Measurements from ENCODE around the gene PIK3CD. TPM values are rescaled to one million over a fixed set of nuclear protein-coding genes. Genes with fewer than 3 reads are reported as not detected.
A peak's percentile ranks its signal among the peaks of the same experiment; 100 is the strongest.

The PIK3CD gene
- total RNA-seq, 4 donors from 2014 or later, result 16.5 to 23.0 (median 18.2) TPM

DNA sequence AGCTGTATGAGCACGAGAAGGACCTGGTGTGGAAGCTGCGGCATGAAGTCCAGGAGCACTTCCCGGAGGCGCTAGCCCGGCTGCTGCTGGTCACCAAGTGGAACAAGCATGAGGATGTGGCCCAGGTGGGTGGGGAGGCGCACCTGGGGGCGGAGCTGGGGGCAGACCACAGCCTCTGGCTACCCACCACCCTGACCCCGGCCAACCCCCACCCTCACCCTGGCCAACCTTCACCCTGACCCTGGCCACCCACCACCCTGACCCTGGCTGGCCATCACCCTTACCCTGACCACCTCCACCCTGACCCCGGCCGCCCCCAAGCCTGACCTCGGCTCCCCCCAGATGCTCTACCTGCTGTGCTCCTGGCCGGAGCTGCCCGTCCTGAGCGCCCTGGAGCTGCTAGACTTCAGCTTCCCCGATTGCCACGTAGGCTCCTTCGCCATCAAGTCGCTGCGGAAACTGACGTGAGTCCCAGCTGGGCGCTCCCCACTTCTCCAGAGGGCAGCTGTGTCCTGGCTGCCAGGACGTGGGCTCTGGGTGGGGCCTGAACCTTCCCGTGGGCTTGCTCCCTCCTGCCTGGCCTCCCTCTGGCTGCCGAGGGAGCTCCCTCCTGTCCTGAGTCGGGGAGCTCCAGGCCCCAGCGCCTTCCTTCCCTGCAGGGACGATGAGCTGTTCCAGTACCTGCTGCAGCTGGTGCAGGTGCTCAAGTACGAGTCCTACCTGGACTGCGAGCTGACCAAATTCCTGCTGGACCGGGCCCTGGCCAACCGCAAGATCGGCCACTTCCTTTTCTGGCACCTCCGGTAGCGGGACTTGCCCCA is 69.5 kb downstream of the PIK3CD start:
- TF ChIP-seq, protein P1, sequence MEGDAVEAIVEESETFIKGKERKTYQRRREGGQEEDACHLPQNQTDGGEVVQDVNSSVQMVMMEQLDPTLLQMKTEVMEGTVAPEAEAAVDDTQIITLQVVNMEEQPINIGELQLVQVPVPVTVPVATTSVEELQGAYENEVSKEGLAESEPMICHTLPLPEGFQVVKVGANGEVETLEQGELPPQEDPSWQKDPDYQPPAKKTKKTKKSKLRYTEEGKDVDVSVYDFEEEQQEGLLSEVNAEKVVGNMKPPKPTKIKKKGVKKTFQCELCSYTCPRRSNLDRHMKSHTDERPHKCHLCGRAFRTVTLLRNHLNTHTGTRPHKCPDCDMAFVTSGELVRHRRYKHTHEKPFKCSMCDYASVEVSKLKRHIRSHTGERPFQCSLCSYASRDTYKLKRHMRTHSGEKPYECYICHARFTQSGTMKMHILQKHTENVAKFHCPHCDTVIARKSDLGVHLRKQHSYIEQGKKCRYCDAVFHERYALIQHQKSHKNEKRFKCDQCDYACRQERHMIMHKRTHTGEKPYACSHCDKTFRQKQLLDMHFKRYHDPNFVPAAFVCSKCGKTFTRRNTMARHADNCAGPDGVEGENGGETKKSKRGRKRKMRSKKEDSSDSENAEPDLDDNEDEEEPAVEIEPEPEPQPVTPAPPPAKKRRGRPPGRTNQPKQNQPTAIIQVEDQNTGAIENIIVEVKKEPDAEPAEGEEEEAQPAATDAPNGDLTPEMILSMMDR (IDR thresholded peaks at IDR 0.05), result no peak
- ATAC-seq (ENCODE audit: low FRiP score) (no peak), DNase-seq (ENCODE audit: low spot score) (no peak)

DNA sequence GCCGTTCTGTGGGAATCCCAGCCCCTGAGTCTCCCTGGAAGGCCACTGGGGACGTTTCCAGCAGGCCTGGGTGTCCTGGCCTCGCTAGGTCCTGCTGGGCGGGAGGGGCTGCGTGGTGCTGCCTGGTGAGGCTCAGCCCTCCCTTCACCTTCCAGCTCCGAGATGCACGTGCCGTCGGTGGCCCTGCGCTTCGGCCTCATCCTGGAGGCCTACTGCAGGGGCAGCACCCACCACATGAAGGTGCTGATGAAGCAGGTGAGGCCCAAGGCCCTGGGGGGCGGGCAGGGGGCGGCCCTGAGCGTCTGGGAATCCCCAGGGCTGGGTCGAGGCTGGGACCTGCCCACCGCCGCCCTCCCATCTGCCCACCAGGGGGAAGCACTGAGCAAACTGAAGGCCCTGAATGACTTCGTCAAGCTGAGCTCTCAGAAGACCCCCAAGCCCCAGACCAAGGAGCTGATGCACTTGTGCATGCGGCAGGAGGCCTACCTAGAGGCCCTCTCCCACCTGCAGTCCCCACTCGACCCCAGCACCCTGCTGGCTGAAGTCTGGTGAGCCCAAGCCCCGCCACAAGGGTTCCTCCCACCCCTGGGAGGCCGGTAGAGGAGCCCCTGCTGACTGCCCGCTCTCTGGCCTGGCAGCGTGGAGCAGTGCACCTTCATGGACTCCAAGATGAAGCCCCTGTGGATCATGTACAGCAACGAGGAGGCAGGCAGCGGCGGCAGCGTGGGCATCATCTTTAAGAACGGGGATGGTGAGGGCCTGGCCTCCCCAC is 70.3 kb downstream of the PIK3CD start:
- ATAC-seq (ENCODE audit: low FRiP score), result no peak
- no peak for DNase-seq (ENCODE audit: low spot score)
- TF ChIP-seq, protein P1 (IDR thresholded peaks at IDR 0.05), result no peak

DNA sequence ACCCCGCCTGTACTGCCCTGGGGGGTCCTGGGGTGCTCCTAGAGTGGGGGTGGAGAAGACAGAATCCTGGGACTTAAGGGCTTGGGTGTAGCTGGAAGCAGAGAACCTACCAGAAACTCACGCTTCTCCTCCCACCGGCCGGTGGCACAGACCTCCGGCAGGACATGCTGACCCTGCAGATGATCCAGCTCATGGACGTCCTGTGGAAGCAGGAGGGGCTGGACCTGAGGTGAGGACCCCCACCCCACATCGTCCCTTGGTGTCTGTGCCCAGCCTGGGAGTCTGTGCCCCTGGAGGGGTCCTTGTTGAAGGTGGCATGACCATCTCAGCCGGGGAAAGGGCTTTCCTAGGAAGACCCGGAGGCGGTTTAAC is 70.8 kb downstream of the PIK3CD start:
- ATAC-seq (ENCODE audit: low FRiP score) (no peak), DNase-seq (ENCODE audit: low spot score) (no peak)
- TF ChIP-seq, protein P1 (IDR thresholded peaks at IDR 0.05), result no peak

DNA sequence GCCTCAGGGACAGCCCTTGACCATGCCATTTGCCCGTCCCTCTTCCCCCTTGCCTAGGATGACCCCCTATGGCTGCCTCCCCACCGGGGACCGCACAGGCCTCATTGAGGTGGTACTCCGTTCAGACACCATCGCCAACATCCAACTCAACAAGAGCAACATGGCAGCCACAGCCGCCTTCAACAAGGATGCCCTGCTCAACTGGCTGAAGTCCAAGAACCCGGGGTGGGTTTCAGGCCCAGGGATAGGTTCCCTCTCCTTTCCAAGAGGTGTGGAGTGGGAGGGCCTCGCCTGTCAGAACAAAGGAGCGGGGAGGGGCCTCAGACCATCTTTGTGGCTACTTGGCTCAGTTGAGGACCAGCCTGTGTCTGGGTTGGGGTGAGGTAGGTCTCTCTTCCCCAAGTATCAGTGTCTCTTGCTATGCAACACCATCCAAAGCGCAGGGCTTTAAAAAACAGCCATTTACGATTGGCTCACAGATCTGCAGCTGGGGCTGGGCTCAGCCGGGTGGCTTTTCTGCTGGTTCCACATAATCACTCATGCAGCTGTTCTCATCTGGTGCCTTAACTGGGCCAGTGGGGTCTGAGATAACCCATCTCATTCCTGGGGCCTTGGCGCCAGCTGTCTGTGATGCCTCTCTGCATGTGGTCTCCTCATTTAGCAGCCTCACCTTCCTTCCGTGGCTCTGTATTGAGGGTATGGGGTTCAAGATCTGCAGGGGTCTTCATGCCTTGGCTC is 71.7 kb downstream of the PIK3CD start:
- ATAC-seq (ENCODE audit: low FRiP score), result no peak
- TF ChIP-seq, protein P1 (IDR thresholded peaks at IDR 0.05), result no peak

DNA sequence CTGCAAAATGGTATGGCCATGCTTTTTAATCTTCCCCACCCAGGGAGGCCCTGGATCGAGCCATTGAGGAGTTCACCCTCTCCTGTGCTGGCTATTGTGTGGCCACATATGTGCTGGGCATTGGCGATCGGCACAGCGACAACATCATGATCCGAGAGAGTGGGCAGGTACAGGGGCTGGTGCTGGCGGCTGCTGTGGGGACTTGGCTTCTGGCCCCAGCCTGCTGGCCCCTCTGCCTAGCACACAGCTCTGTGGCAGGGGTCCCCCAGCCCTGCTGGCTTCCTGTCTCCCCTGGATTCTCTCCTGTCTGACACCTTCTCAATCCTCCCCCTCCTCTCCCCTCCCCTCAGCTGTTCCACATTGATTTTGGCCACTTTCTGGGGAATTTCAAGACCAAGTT is 72.4 kb downstream of the PIK3CD start:
- DNase-seq (ENCODE audit: low spot score) (no peak), ATAC-seq (ENCODE audit: low FRiP score) (no peak)
- TF ChIP-seq, protein P1 (IDR thresholded peaks at IDR 0.05), result no peak

More for the DNA sequence above, 71.7 kb downstream of the PIK3CD start:
- no peak for DNase-seq (ENCODE audit: low spot score)

DNA sequence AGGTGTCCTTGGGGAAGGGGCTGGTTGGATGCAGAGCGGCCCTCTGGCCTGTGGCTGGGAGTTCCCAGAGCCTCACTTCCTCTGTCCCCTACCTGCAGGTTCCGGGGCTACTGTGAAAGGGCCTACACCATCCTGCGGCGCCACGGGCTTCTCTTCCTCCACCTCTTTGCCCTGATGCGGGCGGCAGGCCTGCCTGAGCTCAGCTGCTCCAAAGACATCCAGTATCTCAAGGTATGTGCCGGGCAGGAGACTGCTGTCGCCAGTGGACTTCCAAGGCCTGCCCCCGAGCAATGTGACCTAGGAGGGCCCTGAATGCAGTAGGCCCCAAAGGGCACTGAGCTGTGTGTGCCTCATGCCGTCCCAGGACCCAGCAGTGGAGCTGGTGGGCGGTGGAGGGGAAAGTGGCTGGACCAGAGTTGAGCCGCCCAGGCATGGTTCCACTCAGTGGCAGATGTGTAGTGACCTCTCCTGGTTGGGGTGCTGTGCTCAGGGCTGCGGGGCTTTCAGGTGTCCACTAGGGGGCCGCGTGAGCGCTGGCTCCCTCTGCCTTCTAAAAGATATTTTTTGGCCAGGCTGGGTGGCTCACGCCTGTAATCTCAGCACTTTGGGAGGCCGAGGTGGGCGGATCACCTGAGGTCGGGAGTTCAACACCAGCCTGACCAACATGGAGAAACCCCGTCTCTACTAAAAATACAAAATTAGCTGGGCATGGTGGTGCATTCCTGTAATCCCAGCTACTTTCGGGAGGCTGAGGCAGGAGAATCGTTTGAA is 73.4 kb downstream of the PIK3CD start:
- peak; percentile 29 for ATAC-seq (ENCODE audit: low FRiP score)
- TF ChIP-seq, protein P1 (IDR thresholded peaks at IDR 0.05), result no peak
- no peak for DNase-seq (ENCODE audit: low spot score)
